Measurements from ENCODE around the gene CD27. TPM values are rescaled to one million over a fixed set of nuclear protein-coding genes. Genes with fewer than 3 reads are reported as not detected.

Gene CD27
- polyA plus RNA-seq, 1 of the 3 experiments (the other 2 are of a cell fraction), result not detected

DNA sequence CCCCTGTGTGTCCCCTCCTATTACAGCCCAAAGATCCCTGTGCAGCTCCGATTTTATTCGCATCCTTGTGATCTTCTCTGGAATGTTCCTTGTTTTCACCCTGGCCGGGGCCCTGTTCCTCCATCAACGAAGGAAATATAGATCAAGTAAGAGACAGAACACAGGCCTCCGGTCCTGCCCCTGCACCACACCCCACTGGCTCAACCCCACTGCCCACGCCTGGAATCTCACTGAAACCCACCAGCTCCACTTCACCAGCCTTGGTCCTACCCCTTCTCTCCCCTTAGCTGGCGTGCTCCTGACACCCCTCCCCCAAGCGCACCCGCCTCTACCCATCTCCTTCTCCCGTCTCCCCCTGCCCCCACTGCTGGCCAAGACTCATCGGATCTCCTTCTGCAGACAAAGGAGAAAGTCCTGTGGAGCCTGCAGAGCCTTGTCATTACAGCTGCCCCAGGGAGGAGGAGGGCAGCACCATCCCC is 6.2 kb downstream of the CD27 start:
- Histone ChIP-seq H3K79me2 (ENCODE audit: insufficient read depth) (no peaks in the 10 kb centered on the region), H3K4me3 (ENCODE audit: low read depth in 2 of 2, low read length in 1 of 2) (peak overlapping the region; percentile 63 to 69), H3F3A (replicated peaks; ENCODE audit: insufficient read depth) (peaks cover 10% of the 10 kb centered on the region), H3K9me2 (no peaks in the 10 kb centered on the region), H3K27me3 (ENCODE audit: insufficient read depth) (no peaks in the 10 kb centered on the region), H3K4me2 (peak overlapping the region; percentile 86), H4K20me1 (ENCODE audit: insufficient read depth) (no peaks in the 10 kb centered on the region), H3K9me3 (no peaks in the 10 kb centered on the region), H3K27ac (ENCODE audit: low read depth in 2 of 2, low read length in 1 of 2) (peak overlapping the region; percentile 85 to 91; a peak in 3 of 4 replicates), H3K36me3 (replicated peaks in 1 of 2; ENCODE audit: control insufficient read depth in 1 of 2, insufficient read depth in 2 of 2, low read length in 1 of 2) (peaks cover 0 to 3% of the 10 kb centered on the region in 2 experiments), H3K9ac (peak overlapping the region; percentile 81), H2AFZ (ENCODE audit: low read depth) (peak overlapping the region; percentile 90), H3K4me1 (ENCODE audit: control insufficient read depth in 1 of 2, insufficient read depth in 2 of 2, low read depth in 1 of 2, low read length in 1 of 2) (peaks cover 11 to 29% of the 10 kb centered on the region in 2 experiments; a peak in 2 of 4 replicates)
- TF ChIP-seq, protein P1, sequence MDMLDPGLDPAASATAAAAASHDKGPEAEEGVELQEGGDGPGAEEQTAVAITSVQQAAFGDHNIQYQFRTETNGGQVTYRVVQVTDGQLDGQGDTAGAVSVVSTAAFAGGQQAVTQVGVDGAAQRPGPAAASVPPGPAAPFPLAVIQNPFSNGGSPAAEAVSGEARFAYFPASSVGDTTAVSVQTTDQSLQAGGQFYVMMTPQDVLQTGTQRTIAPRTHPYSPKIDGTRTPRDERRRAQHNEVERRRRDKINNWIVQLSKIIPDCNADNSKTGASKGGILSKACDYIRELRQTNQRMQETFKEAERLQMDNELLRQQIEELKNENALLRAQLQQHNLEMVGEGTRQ (IDR thresholded peaks at IDR 0.05; ENCODE audit: borderline replicate concordance, low read depth, low read length), result no peak
- no peak for TF ChIP-seq RAD21 (IDR thresholded peaks at IDR 0.05; ENCODE audit: low read length)
- TF ChIP-seq RCOR1 (IDR thresholded peaks at IDR 0.05; ENCODE audit: low read length), result no peak
- no peak for TF ChIP-seq MXI1 (IDR thresholded peaks at IDR 0.05; ENCODE audit: low read depth, low read length)
- TF ChIP-seq CHD2 (IDR thresholded peaks at IDR 0.05; ENCODE audit: low read length, partially characterized antibody), result peak; percentile 21
- DNase-seq, result no peak
- 39% methylated on average over 11 of the region's 11 CpGs for WGBS (ENCODE audit: low lambda C conversion rate)
- ChIA-PET CTCF (interaction anchor here (0.7 to 5.2 kb wide), 7 partner anchors 13 to 87 kb away, joined by 3 to 33 read pairs (median 3); partner anchors contain the start of gene VAMP1), POLR2A (interaction anchor here (1.5 to 3.3 kb wide), 4 partner anchors 13 to 84 kb away, joined by 5 to 19 read pairs (median 8); partner anchors contain the start of genes GAPDH and VAMP1)

DNA sequence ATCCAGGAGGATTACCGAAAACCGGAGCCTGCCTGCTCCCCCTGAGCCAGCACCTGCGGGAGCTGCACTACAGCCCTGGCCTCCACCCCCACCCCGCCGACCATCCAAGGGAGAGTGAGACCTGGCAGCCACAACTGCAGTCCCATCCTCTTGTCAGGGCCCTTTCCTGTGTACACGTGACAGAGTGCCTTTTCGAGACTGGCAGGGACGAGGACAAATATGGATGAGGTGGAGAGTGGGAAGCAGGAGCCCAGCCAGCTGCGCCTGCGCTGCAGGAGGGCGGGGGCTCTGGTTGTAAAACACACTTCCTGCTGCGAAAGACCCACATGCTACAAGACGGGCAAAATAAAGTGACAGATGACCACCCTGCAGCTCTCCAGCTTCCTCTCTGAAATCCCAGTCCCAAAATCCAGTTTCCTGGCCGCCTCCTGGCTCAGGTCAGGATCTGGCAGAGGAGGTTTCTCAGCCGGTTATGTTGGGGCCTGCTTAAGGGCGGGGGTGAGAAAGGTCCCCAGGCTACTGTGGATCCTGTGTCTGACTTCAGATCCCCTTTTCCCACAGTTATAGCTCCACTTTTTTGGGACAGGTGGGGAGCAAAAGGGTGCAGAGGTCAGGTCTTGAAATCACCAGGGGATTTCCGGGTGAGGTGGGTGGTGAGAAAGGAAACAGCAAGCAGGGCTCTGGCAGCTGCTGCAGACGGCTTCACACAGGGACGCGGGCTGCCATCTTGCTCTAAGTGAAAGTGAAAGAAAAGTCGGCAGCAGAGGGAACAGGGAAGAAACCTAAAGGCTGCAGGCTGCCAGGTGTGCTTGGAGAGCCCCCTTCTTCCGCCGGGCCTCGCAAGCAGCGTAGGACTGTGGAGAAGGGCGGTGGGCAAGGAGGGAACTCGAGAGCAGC is 6.8 kb downstream of the CD27 start, which contains the start of gene TAPBPL:
Gene TAPBPL (plus strand): TSS at position 695 of the 897 bp plus-strand sequence. CDS start 207 bp downstream, outside the sequence.
- H3K4me3 ChIP-seq (ENCODE audit: low read depth in 2 of 2, low read length in 1 of 2), result peak within 1 kb of the TSS; percentile 63 to 69
- CTCF ChIA-PET, result interaction anchor here (0.7 to 5.2 kb wide), 7 partner anchors 12 to 86 kb away, joined by 3 to 33 read pairs (median 3); partner anchors contain the start of gene VAMP1
- peak within 1 kb of the TSS; percentile 85 to 91 for H3K27ac ChIP-seq (ENCODE audit: low read depth in 2 of 2, low read length in 1 of 2)
- no peaks in the 10 kb centered on the region for H3K79me2 ChIP-seq (ENCODE audit: insufficient read depth)
- WGBS (ENCODE audit: low lambda C conversion rate), result 19% methylated on average over 26 of the region's 27 CpGs
- no peaks in the 10 kb centered on the region for H3K27me3 ChIP-seq (ENCODE audit: insufficient read depth)
- H4K20me1 ChIP-seq (ENCODE audit: insufficient read depth), result no peaks in the 10 kb centered on the region
- H3K4me1 ChIP-seq (ENCODE audit: control insufficient read depth in 1 of 2, insufficient read depth in 2 of 2, low read depth in 1 of 2, low read length in 1 of 2), result peaks cover 11 to 29% of the 10 kb centered on the region in 2 experiments; a peak in 2 of 4 replicates
- peaks cover 10% of the 10 kb centered on the region for H3F3A ChIP-seq (replicated peaks; ENCODE audit: insufficient read depth)
- no peaks in the 10 kb centered on the region for H3K9me3 ChIP-seq
- peak within 1 kb of the TSS; percentile 90 for H2AFZ ChIP-seq (ENCODE audit: low read depth)
- DNase-seq, result peak; percentile 88
- H3K4me2 ChIP-seq, result peak within 1 kb of the TSS; percentile 86
- H3K9ac ChIP-seq, result peak within 1 kb of the TSS; percentile 81
- H3K36me3 ChIP-seq (replicated peaks in 1 of 2; ENCODE audit: control insufficient read depth in 1 of 2, insufficient read depth in 2 of 2, low read length in 1 of 2), result peaks cover 0 to 3% of the 10 kb centered on the region in 2 experiments
- no peaks in the 10 kb centered on the region for H3K9me2 ChIP-seq
- POLR2A ChIA-PET, result interaction anchor here (0.9 to 3.3 kb wide), 6 partner anchors 9 to 83 kb away, joined by 4 to 19 read pairs (median 6); partner anchors contain the start of genes GAPDH and VAMP1
- TF ChIP-seq TEAD4 (IDR thresholded peaks at IDR 0.05; ENCODE audit: borderline replicate concordance, insufficient read depth) (no peak), JUND (IDR thresholded peaks at IDR 0.05) (no peak), FOXM1 (IDR thresholded peaks at IDR 0.05; ENCODE audit: low read depth) (no peak), FOXJ3 (CRISPR knock-in tag; IDR thresholded peaks at IDR 0.05) (no peak), GATA2 (CRISPR knock-in tag; IDR thresholded peaks at IDR 0.05) (no peak), RFX5 (IDR thresholded peaks at IDR 0.05; ENCODE audit: low read length) (no peak), FOSL2 (IDR thresholded peaks at IDR 0.05; ENCODE audit: borderline replicate concordance, low read depth) (no peak), EZH2phosphoT487 (IDR thresholded peaks at IDR 0.05; ENCODE audit: borderline replicate concordance, low read depth) (no peak), NRF1 (IDR thresholded peaks at IDR 0.05; ENCODE audit: low read depth, low read length) (peak; percentile 86)
- TF ChIP-seq, protein P2, sequence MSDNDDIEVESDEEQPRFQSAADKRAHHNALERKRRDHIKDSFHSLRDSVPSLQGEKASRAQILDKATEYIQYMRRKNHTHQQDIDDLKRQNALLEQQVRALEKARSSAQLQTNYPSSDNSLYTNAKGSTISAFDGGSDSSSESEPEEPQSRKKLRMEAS (IDR thresholded peaks at IDR 0.05; ENCODE audit: low read depth), result peak; percentile 97
- TF ChIP-seq, protein P1 (IDR thresholded peaks at IDR 0.05; ENCODE audit: borderline replicate concordance, low read depth, low read length), result no peak; the same call in 1 of the 2 replicates
- TF ChIP-seq, protein P3, sequence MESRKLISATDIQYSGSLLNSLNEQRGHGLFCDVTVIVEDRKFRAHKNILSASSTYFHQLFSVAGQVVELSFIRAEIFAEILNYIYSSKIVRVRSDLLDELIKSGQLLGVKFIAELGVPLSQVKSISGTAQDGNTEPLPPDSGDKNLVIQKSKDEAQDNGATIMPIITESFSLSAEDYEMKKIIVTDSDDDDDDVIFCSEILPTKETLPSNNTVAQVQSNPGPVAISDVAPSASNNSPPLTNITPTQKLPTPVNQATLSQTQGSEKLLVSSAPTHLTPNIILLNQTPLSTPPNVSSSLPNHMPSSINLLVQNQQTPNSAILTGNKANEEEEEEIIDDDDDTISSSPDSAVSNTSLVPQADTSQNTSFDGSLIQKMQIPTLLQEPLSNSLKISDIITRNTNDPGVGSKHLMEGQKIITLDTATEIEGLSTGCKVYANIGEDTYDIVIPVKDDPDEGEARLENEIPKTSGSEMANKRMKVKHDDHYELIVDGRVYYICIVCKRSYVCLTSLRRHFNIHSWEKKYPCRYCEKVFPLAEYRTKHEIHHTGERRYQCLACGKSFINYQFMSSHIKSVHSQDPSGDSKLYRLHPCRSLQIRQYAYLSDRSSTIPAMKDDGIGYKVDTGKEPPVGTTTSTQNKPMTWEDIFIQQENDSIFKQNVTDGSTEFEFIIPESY (IDR thresholded peaks at IDR 0.05; ENCODE audit: borderline replicate concordance, low read depth), result no peak
- TF ChIP-seq, protein P4, sequence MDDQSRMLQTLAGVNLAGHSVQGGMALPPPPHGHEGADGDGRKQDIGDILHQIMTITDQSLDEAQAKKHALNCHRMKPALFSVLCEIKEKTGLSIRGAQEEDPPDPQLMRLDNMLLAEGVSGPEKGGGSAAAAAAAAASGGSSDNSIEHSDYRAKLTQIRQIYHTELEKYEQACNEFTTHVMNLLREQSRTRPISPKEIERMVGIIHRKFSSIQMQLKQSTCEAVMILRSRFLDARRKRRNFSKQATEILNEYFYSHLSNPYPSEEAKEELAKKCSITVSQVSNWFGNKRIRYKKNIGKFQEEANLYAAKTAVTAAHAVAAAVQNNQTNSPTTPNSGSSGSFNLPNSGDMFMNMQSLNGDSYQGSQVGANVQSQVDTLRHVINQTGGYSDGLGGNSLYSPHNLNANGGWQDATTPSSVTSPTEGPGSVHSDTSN (IDR thresholded peaks at IDR 0.05), result peak; percentile 89

All from SK-N-SH (cell line).